ENCODE results near the gene ALDH16A1. TPM values are rescaled to one million over a fixed set of nuclear protein-coding genes. Genes with fewer than 3 reads are reported as not detected.
A peak's percentile ranks its signal among the peaks of the same experiment; 100 is the strongest.

ALDH16A1 gene
- total and polyA plus RNA-seq, 8 donors = 16.1 to 89.3 (median 20.8) TPM

DNA sequence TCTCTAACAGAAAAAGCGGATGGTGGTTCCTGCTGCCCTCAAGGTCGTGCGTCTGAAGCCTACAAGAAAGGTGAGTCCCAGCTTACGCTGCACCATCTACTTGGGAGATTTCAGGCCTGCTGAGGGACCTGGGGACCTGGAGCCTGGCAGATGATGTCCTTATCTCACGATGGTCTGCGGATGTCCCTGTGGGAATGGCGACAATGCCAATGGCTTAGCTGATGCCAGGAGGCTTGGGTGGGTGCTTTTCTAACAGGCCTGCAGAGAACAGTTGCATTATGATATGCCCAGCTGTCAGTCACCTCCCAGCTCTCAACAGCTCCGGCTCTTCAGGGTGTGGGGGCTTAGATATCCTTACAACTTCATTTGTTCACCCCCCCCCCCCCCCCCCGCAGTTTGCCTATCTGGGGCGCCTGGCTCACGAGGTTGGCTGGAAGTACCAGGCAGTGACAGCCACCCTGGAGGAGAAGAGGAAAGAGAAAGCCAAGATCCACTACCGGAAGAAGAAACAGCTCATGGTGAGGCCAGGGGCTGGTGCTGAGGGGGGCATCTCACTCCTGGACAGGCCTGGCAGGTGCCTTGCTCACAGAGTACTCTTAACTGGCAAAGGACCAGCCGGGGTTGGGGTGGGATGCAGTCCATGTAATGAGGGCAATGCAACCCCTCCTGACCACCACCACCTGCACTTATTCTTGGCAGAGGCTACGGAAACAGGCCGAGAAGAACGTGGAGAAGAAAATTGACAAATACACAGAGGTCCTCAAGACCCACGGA is 38.2 kb downstream of the ALDH16A1 start:
- WGBS, 2 donors = 48 to 55% methylated on average over 14 to 17 of the region's 17 CpGs
- TF ChIP-seq, protein P1, sequence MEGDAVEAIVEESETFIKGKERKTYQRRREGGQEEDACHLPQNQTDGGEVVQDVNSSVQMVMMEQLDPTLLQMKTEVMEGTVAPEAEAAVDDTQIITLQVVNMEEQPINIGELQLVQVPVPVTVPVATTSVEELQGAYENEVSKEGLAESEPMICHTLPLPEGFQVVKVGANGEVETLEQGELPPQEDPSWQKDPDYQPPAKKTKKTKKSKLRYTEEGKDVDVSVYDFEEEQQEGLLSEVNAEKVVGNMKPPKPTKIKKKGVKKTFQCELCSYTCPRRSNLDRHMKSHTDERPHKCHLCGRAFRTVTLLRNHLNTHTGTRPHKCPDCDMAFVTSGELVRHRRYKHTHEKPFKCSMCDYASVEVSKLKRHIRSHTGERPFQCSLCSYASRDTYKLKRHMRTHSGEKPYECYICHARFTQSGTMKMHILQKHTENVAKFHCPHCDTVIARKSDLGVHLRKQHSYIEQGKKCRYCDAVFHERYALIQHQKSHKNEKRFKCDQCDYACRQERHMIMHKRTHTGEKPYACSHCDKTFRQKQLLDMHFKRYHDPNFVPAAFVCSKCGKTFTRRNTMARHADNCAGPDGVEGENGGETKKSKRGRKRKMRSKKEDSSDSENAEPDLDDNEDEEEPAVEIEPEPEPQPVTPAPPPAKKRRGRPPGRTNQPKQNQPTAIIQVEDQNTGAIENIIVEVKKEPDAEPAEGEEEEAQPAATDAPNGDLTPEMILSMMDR (IDR thresholded peaks at IDR 0.05) = no peak
- no peak overlapping the region for H3K4me3 ChIP-seq
- FAIRE-seq (no peak), ATAC-seq (no peak), DNase-seq (no peak)
- H3K27ac ChIP-seq = no peak overlapping the region
- H3K9me3 ChIP-seq = no peaks in the 10 kb centered on the region
- intact Hi-C loops (cut with DNase I) = no loop called here
- peaks cover 12 to 20% (median 14%) of the 10 kb centered on the region in 3 donors for H3K4me1 ChIP-seq
- peaks cover 14 to 38% (median 30%) of the 10 kb centered on the region in 3 donors for H3K36me3 ChIP-seq
- H3K27me3 ChIP-seq = no peaks in the 10 kb centered on the region

DNA sequence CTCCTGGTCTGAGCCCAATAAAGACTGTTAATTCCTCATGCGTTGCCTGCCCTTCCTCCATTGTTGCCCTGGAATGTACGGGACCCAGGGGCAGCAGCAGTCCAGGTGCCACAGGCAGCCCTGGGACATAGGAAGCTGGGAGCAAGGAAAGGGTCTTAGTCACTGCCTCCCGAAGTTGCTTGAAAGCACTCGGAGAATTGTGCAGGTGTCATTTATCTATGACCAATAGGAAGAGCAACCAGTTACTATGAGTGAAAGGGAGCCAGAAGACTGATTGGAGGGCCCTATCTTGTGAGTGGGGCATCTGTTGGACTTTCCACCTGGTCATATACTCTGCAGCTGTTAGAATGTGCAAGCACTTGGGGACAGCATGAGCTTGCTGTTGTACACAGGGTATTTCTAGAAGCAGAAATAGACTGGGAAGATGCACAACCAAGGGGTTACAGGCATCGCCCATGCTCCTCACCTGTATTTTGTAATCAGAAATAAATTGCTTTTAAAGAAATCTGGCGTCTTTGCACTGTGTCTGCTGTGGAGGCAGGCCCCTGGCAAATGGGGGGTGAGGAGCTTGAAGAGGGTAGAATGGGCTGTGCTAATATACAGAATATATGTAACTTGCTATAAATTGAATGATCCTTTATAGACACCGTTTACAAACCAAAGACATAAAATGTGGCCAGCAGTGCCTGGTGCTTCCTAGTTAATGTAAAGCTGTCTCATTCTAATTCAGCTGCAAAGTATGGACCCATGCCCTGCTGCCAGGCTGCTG is 39.0 kb downstream of the ALDH16A1 start:
- Histone ChIP-seq H3K4me3 (no peak overlapping the region), H3K4me1 (peaks cover 12 to 20% (median 14%) of the 10 kb centered on the region in 3 donors), H3K9me3 (no peaks in the 10 kb centered on the region), H3K27me3 (no peaks in the 10 kb centered on the region), H3K27ac (peak overlapping the region in 1 of 4 donors; percentile 22), H3K36me3 (peaks cover 14 to 38% (median 30%) of the 10 kb centered on the region in 3 donors)
- intact Hi-C loops (cut with DNase I) = no loop called here
- TF ChIP-seq, protein P1 (IDR thresholded peaks at IDR 0.05) = no peak
- ATAC-seq = no peak
- DNase-seq = no peak
- no peak for FAIRE-seq
- WGBS, 2 donors = 43 to 44% methylated on average over 7 of the region's 7 CpGs

DNA sequence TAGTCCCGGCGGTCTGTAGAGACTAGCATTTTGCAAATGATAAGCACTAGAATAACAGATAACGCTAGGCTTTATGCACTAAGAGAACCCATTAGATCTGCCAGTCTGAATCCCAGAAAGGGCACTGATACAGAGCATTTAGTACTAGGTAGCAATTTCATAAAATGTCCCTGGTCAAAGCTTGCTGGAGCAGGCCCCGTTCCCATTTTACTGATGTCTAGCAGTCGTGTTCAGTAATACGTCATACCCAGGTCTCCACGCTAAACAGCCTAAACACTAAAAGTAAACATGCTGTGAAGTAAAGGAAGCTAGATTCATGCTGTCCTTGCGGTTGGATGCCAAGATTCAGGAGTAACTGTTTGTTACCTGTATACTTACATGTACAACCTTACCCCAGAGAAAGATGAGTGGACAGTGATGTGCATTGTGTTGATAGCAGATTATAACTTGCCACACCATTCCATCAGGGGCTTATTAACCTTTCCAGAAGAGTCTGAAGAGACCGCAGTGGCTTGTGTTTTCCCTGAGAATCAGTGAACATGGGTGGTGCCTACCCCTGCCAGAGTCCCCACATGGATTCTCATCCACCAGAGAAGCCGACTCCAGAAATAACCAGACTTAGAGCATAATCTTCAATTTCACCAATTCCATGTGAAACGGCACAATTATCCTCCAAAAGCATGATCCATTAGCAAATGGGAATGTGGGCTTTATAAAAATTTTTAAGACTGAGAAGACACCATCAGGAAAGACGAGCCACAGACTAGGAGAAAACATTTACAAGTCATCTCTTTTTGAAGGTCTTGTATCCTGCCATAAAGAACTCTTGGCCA is 39.8 kb downstream of the ALDH16A1 start:
- H3K4me3 ChIP-seq = no peak overlapping the region
- TF ChIP-seq, protein P1 (IDR thresholded peaks at IDR 0.05) = no peak
- H3K9me3 ChIP-seq = no peaks in the 10 kb centered on the region
- FAIRE-seq = no peak
- peaks cover 16 to 40% (median 32%) of the 10 kb centered on the region in 3 donors for H3K36me3 ChIP-seq
- no peak for ATAC-seq
- WGBS, 2 donors = 62% methylated on average over 12 of the region's 12 CpGs
- no peaks in the 10 kb centered on the region for H3K27me3 ChIP-seq
- intact Hi-C loops (cut with DNase I) = no loop called here
- H3K4me1 ChIP-seq = peaks cover 12 to 27% (median 22%) of the 10 kb centered on the region in 3 donors
- no peak for DNase-seq
- H3K27ac ChIP-seq = peak overlapping the region in 1 of 4 donors; percentile 22

DNA sequence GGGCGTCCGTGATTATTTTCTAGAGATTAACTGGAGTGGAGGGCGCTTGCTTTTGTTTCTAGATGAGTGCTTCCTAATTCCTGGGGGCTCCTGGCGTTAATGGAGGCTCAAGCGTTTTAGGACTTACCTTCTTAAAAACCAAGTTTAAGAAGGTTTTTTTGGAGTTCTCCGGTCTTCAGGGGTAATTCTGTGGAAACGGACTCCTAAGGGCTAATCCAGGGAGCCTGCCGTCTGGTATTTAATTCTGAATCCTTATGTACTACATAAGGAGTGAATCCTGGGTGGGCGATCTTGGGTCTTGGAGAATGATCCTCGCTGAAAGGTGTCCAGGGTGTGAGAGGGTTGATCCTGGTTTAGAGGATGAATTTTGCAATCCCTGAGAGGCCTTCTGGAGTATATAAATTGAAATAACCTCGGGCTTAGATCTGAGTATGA is 43.6 kb downstream of the ALDH16A1 start:
- no peak for DNase-seq
- Histone ChIP-seq H3K27me3 (no peaks in the 10 kb centered on the region), H3K9me3 (no peaks in the 10 kb centered on the region), H3K36me3 (peaks cover 12 to 33% (median 26%) of the 10 kb centered on the region in 3 donors), H3K4me3 (peak overlapping the region; percentile 54 to 92 (median 68)), H3K4me1 (peaks cover 4 to 22% (median 14%) of the 10 kb centered on the region in 3 donors), H3K27ac (peak overlapping the region; percentile 73 to 92 (median 86))
- TF ChIP-seq, protein P1 (IDR thresholded peaks at IDR 0.05) = no peak
- 0 to 1% methylated on average over 11 of the region's 11 CpGs for WGBS, 2 donors
- FAIRE-seq = no peak
- intact Hi-C loops (cut with DNase I) = no loop called here
- ATAC-seq = no peak

All from pancreas (tissue), 10 donors.